ENCODE measurements around the gene AGTPBP1.

DNA sequence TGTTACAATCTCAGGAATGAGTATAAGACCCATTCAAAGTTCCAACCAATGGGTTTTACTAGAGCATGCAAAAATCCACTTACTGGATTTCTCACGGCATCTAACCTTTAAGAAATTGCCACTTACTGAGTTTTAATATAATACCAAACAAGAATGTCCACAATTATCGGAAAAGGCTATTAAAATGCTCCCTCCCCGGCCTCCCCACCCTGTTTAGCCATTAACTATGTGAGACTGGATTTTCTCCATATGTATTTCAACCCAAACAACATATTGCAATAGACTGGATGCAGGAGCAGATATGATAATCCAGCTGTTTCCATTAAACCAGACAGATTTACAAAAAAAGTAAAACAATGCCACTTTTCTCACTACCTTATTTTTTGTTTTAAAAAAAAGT, 4.1 kb downstream of the AGTPBP1 start:
- TF ChIP-seq, protein P1, sequence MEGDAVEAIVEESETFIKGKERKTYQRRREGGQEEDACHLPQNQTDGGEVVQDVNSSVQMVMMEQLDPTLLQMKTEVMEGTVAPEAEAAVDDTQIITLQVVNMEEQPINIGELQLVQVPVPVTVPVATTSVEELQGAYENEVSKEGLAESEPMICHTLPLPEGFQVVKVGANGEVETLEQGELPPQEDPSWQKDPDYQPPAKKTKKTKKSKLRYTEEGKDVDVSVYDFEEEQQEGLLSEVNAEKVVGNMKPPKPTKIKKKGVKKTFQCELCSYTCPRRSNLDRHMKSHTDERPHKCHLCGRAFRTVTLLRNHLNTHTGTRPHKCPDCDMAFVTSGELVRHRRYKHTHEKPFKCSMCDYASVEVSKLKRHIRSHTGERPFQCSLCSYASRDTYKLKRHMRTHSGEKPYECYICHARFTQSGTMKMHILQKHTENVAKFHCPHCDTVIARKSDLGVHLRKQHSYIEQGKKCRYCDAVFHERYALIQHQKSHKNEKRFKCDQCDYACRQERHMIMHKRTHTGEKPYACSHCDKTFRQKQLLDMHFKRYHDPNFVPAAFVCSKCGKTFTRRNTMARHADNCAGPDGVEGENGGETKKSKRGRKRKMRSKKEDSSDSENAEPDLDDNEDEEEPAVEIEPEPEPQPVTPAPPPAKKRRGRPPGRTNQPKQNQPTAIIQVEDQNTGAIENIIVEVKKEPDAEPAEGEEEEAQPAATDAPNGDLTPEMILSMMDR (IDR thresholded peaks at IDR 0.05) = no peak
- TF ChIP-seq EZH2 (IDR thresholded peaks at IDR 0.05) (no peak), EZH2phosphoT487 (IDR thresholded peaks at IDR 0.05) (no peak)

Data from neural progenitor cell (in vitro differentiated cells).